Middle frontal gyrus (tissue), 1 donor: ENCODE results near the gene SORD.
A peak's percentile ranks its signal among the peaks of the same experiment; 100 is the strongest.

Experiments used
- DNase-seq: peaks from one replicate; pipeline ENCODE4 v3.0.0-alpha.2; 2015; ENCODE audit warnings: low spot score; ENCODE audit errors: extremely low spot score

SORD gene

DNA sequence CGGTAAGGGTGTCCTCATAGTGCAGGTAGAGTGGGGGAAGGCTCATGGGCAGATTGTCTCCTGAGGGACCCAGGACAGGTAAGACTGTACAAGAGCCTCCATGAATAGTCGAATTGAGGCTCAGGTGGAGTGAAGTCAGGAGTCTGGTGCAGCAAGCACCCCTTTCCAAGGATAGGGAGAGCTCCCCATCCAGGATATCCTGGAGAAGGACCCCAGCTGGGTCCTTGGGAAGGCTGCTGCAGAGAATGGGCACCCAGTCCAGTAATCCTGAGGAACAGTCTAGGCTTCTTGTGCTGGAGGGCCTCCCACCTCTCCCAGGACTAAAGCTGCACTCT is 91.7 kb downstream of the SORD start:
- no peak for DNase-seq

DNA sequence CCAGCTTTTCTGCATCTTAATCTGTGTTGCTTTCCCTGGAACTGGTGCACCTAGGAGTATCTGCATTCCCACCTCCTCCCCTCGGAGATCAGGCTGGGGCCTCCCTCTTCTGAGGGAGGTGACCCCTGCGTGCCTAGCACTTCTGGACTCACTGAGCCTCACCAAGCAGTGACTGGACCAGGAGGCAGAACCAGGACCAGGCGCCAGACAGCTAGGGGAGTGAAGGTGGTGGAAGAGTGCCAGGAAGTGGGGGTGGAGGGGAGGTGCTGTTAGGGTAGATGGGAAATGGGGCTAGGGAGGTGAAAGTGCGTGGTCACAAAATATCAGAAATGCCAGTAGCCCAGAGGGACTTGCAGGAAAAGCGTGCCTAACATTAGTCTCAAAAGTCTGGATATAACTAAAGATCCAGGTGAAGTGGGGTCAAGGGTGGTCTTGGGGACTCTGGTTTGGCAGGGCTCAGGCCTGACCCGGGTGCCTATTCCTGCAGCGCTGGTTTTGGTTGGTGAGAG is 92.4 kb downstream of the SORD start:
- DNase-seq = no peak

DNA sequence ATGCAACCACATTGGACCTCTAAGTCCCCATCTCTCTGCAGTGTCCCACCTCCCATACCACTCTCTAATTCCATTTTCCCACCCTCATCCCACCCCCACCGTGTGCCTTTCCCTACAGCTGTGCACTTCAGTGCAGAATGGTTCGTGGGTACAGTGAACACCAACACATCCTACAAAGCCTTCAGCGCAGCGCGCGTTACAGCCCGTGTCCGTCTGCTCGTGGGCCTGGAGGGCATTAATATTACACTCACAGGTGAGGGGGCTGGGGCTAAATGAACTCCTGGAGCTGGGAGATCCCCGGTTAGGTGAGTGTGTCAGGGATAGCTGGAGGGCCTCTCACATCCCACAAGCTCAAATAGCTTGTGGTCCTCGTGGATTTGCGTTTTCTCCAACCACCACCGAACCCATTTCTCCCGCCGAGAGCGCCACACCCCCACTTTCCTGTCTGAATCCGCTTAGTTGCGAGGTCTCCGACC is 93.0 kb downstream of the SORD start:
- DNase-seq = no peak

DNA sequence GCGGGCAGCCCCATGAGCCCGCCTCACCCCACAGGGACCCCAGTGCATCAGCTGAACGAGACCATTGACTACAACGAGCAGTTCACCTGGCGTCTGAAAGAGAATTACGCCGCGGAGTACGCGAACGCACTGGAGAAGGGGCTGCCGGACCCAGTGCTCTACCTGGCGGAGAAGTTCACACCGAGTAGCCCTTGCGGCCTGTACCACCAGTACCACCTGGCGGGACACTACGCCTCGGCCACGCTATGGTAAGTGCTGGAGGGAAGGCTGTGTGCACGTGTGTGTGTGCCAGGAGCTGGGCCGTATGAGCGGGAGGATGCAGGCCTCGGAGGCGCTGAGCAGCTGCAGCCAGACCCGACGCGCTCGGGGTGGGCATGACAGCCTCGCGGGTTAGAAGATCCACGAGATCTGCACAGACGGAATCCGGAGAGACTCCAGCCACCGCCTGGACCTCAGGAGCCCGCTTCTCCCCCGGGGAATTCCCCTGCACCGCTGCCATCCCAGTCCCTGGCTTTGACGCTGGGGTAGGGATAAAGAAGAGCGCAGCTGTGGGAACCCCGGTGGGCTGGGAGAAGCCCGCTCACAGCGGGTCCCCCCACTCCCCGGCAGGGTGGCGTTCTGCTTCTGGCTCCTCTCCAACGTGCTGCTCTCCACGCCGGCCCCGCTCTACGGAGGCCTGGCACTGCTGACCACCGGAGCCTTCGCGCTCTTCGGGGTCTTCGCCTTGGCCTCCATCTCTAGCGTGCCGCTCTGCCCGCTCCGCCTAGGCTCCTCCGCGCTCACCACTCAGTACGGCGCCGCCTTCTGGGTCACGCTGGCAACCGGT is 93.7 kb downstream of the SORD start:
- no peak for DNase-seq

DNA sequence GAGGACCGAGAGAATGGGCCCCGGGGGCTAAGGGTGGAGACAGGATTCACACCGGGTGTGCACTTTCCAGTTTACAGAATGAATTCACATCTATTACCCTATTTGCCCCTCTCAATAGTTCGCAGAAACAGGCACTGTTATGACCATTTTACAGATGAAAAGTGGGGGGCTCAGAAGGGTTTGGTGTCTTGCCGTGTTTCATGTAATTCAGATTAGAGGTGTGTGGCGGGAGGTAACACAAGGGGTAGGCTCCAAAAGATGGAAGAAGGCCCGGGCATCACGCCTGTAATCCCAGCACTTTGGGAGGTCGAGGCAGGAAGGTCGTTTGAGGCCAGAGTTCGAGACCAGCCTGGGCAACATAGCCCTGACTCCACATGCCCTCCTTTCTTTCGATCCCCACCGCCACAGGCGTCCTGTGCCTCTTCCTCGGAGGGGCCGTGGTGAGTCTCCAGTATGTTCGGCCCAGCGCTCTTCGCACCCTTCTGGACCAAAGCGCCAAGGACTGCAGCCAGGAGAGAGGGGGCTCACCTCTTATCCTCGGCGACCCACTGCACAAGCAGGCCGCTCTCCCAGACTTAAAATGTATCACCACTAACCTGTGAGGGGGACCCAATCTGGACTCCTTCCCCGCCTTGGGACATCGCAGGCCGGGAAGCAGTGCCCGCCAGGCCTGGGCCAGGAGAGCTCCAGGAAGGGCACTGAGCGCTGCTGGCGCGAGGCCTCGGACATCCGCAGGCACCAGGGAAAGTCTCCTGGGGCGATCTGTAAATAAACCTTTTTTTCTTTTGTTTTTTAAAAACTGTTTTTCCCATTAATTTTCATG is 94.5 kb downstream of the SORD start:
- no peak for DNase-seq

DNA sequence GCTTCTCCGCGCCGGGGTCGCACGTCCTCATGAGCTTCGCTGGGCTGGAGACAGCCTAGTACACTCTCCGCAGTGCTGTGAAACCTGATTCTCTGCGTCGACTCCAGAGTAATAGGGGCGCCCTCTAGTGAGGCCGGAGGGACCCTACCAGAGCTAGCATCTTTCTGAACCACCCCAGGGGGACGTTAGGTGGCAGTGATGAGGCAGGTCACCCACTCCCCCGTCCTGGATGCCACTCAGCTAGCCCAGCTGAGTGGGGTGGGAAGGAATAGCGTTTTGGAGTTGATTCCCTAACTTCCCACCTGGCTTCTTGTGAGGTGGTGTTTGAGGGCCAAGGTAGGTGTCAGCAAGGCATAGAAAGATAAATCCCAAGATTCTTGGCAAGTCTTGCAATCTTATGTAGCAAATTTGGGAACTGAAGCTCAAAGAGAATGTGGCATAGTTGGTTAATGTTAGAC is 95.2 kb downstream of the SORD start:
- peak; percentile 85 for DNase-seq

DNA sequence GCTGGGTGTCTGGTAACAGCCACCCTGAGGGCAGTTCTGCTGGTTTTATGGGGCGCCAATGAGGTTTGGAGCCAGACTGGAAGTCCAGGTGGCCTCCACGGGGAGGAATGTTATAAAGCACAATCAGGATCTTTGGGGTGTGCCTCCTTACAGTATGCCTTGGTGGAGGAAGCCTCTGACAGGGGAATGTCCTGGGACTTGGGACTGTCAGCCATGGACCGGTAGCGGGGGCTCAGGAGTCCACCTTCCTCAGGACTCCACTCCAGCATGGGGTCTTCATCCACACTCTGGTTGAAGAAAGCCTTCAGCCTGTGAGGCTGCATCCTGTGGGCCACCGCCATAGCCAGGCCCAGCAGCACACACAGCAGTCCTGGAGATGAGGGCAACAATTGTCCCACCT is 96.0 kb downstream of the SORD start:
- DNase-seq = no peak

DNA sequence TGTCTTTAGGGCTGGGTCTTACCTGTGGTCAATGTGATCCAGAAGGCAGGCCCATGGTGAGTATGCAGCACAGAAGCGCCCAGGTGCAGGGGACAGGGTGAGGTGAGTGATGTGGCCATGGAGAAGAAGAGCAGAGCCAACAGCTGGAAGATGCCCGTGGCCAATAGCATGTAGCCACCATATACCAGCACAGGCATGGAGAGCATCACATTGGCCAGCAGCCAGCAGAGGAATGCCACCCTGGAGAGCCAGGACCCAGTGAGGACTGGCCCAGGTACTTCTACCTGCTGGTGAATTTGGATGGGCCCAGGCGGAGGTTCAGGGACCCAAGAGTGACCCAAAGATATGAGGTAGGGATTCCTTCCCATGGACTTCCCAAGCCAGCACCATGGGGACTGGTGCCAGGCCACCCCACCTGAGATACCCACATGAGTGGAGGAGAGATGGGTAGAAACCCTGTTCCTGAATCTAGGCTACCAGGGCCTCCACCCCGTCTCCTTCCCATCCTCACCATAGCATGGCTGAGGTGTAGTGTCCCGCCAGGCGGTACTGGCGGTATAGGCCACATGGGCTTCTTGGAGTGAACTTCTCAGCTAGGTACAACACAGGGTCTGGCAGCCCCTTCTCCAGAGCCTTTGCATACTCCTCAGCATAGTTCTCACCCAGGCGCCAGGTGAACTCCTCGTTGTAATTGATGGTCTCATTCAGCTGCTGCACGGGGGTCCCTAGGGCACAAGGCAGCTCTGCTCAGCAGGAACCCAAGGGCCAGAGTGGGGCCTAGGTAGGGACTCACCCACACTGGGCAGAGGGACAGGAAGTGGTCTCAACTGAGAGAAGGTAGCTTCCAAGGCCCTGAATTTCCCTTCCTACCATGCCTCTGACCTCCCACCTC is 97.3 kb downstream of the SORD start:
- DNase-seq = no peak

DNA sequence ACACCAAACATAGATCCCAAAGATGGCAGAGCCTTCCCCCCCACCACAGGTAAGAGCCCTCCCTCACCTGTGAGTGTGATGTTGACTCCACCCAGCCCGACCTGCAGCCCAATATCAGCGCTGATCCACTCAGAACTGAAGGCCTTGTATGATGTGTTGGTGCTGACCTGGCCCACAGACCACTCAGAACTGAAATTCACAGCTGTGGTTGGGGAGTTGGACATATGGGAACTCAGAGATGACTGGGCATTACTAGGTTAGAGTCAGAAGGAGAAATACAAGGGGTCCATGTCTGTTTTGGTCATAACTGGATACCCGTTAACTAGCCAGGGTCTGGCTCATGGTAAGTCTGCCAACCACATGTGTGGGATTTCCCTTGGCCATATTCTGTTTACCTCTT is 98.0 kb downstream of the SORD start:
- DNase-seq = no peak

DNA sequence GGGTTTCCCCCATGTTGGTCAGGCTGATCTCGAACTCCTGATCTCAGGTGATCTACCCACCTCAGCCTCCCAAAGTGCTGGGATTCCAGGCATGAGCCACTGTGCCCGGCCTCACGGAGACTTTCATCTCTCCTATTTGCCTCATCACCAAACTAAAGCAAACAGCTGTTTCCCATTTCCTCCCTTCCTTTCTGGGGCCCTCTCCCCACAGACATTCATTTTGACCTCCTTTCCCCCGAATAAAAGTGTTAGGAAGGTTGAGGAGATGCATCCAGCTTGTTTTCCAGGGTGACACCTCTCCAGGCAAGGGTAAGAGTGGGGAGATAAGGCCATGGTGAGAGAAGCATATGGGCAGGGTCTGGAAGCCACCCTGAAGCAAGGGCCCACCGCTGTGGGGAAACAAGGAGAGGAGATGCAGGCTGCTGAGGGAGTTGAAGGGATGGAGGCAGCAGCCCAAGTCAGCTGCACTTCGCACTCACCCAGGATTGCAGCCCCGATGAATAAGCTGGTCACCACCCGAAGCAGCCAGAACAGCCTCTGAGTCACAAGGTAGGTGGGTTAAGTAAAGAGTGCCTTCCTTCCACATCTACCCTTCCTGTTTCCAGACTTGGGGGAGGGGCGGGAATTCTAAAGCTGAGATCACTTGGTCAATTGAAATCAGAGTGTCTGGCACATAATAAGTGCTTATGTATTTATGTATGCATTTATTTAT is 98.9 kb downstream of the SORD start:
- no peak for DNase-seq

DNA sequence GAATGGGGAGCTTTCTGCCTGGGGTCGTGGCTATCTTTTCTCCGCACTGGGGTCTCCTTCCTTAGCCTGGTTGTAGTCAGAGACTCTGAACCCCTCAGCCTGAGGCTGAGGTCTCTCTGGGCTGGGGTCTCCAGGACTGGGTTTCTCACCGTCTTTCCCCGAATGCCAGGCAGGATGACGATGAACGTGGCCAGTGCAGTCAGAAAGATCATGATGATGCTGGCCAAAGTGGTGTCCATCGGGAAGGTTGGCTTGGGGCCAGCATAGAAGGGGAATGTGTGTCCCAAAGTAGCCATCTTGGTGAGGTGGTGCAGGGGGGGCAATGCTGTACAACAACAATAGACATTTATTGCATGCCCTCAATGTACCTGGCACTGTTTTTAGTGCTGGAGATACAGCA is 99.7 kb downstream of the SORD start:
- no peak for DNase-seq

DNA sequence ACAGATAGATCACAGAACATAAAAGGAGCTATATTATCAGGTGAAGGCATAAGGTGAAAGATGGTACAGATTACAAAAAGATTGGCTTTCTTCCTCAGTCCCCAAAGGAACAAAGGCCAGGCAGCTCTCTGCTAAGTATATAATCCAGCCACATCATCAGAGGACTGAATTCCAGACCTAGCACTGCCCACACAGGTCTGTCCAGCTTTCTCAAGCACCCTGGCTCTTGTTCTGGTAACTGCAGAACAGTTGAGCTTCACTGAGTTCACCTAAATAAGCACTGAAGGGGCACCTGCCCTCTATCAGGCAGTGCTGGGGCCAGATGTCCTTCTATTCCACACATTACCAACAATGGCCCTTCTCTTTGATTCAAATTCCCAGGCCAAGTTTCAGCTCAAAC is 100.4 kb downstream of the SORD start:
- no peak for DNase-seq

DNA sequence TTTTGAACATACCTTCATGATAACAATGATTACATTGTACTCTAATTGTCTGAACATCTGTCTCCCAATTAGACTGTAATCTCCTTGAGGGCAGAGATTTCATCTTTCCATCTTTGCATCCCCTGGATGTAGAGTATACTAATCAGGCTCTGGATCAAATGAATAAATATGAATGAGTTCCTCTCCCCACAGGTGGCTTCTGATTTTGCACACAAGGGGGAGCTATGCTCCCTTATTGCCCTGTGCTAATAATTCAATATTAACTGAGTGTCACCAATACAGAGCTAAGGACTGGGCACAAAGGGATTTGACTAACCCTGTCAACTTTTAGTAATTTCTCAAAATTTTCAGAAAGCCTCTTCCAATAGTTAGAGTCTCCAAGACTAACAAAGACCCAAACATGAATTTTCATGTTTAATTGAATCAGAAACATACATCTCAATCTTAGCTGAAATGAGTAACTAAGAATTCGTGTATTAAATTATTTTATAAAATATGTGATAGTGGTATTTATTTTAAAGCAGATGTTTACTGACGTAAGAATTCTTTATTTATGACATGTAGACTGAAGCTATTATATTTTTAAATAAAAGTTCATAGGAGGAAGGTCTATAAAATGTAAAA is 103.7 kb downstream of the SORD start:
- DNase-seq = no peak
